ENCODE data around the gene KRTCAP2.

KRTCAP2 gene

GRCh38 chr1:155124503-155125463 lies 48.3 kb downstream of the KRTCAP2 start:
- peak overlapping the region; percentile 59 for H4K8ac ChIP-seq (ENCODE audit: low read depth, low read length)
- peak overlapping the region; percentile 67 for H3K18ac ChIP-seq (ENCODE audit: low read length)
- no peak overlapping the region for H4K12ac ChIP-seq (ENCODE audit: low read depth, low read length)
- H2BK12ac ChIP-seq (ENCODE audit: low read length) = peak overlapping the region; percentile 94
- H3K4me3 ChIP-seq (ENCODE audit: low read depth, low read length) = no peak overlapping the region
- H2BK120ac ChIP-seq (ENCODE audit: insufficient read depth, low read length, poor library complexity) = peak overlapping the region; percentile 93
- H3K9me3 ChIP-seq (ENCODE audit: insufficient read depth, low read depth, low read length) = no peaks in the 10 kb centered on the region
- peak overlapping the region; percentile 89 for H2BK5ac ChIP-seq (ENCODE audit: low read depth, low read length, poor library complexity)
- H3K36me3 ChIP-seq (ENCODE audit: control insufficient read depth in 1 of 2, insufficient read depth in 2 of 2, low read length in 2 of 2) = no peaks in the 10 kb centered on the region
- H3K14ac ChIP-seq (ENCODE audit: low read length) = peak overlapping the region; percentile 75
- H3K4ac ChIP-seq (ENCODE audit: low read depth, low read length) = peak overlapping the region; percentile 11
- peak overlapping the region; percentile 94 for H4K91ac ChIP-seq (ENCODE audit: low read depth, low read length)
- peak overlapping the region; percentile 17 for H2AFZ ChIP-seq (ENCODE audit: insufficient read depth, low read length, poor library complexity)
- H3K27me3 ChIP-seq (ENCODE audit: insufficient read depth, low read length) = no peaks in the 10 kb centered on the region
- whole genome bisulfite sequencing (ENCODE audit: extremely low coverage, insufficient coverage, insufficient read length) = no CpG with 5 or more reads among the region's 16 CpGs
- H2AK5ac ChIP-seq (ENCODE audit: low read length) = peak overlapping the region; percentile 31
- peaks cover 45% of the 10 kb centered on the region for H3K79me1 ChIP-seq (ENCODE audit: low read length)
- H3K4me1 ChIP-seq (ENCODE audit: control insufficient read depth in 1 of 2, insufficient read depth in 2 of 2, low read length in 2 of 2) = peaks cover 26 to 47% of the 10 kb centered on the region in 2 experiments
- H3K79me2 ChIP-seq (ENCODE audit: control insufficient read depth, insufficient read depth, low read length, poor library complexity) = peaks cover 24% of the 10 kb centered on the region
- H3K27ac ChIP-seq (ENCODE audit: low read depth, low read length) = peak overlapping the region; percentile 93
- DNase-seq = peak; percentile 98 to 99
- peak overlapping the region; percentile 19 for H3K4me2 ChIP-seq (ENCODE audit: low read length)
- H3K23ac ChIP-seq (ENCODE audit: low read length) = no peak overlapping the region
- H3K9ac ChIP-seq (ENCODE audit: low read length) = no peak overlapping the region

DNA sequence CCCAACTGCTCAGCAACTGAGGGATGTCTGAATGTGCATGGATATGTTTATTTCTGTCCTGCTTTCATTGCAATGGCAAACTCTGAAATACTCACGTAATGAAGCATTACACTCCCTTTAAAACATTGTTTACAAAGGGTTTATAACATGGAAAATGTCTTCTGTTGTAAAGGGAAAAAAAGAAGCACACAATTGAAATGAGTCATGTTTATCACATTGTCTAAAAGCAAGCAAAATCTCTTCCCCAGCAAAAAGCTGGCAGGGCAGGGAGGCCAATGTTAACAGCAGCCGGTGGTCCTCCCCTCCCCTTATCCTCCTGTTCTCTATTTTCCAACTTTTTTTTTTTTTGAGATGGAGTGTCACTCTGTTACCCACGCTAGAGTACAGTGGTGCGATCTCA lies 49.3 kb downstream of the KRTCAP2 start:
- no peaks in the 10 kb centered on the region for H3K9me3 ChIP-seq (ENCODE audit: insufficient read depth, low read depth, low read length)
- H4K91ac ChIP-seq (ENCODE audit: low read depth, low read length) = peak overlapping the region; percentile 22
- H2AK5ac ChIP-seq (ENCODE audit: low read length) = no peak overlapping the region
- H2BK5ac ChIP-seq (ENCODE audit: low read depth, low read length, poor library complexity) = no peak overlapping the region
- no peaks in the 10 kb centered on the region for H3K36me3 ChIP-seq (ENCODE audit: control insufficient read depth in 1 of 2, insufficient read depth in 2 of 2, low read length in 2 of 2)
- H3K27me3 ChIP-seq (ENCODE audit: insufficient read depth, low read length) = no peaks in the 10 kb centered on the region
- H3K9ac ChIP-seq (ENCODE audit: low read length) = no peak overlapping the region
- no peak overlapping the region for H2AFZ ChIP-seq (ENCODE audit: insufficient read depth, low read length, poor library complexity)
- H3K18ac ChIP-seq (ENCODE audit: low read length) = no peak overlapping the region
- no peak for DNase-seq
- no CpG with 5 or more reads among the region's 4 CpGs for WGBS (ENCODE audit: extremely low coverage, insufficient coverage, insufficient read length)
- H2BK120ac ChIP-seq (ENCODE audit: insufficient read depth, low read length, poor library complexity) = peak overlapping the region; percentile 34
- H3K4me2 ChIP-seq (ENCODE audit: low read length) = no peak overlapping the region
- H3K14ac ChIP-seq (ENCODE audit: low read length) = no peak overlapping the region
- no peak overlapping the region for H4K8ac ChIP-seq (ENCODE audit: low read depth, low read length)
- peaks cover 36% of the 10 kb centered on the region for H3K79me1 ChIP-seq (ENCODE audit: low read length)
- H4K12ac ChIP-seq (ENCODE audit: low read depth, low read length) = no peak overlapping the region
- peaks cover 15% of the 10 kb centered on the region for H3K79me2 ChIP-seq (ENCODE audit: control insufficient read depth, insufficient read depth, low read length, poor library complexity)
- no peak overlapping the region for H3K23ac ChIP-seq (ENCODE audit: low read length)
- H3K27ac ChIP-seq (ENCODE audit: low read depth, low read length) = no peak overlapping the region
- peak overlapping the region; percentile 45 for H2BK12ac ChIP-seq (ENCODE audit: low read length)
- H3K4me3 ChIP-seq (ENCODE audit: low read depth, low read length) = no peak overlapping the region
- no peak overlapping the region for H3K4ac ChIP-seq (ENCODE audit: low read depth, low read length)
- peaks cover 27 to 45% of the 10 kb centered on the region in 2 experiments for H3K4me1 ChIP-seq (ENCODE audit: control insufficient read depth in 1 of 2, insufficient read depth in 2 of 2, low read length in 2 of 2)

- H2BK12ac ChIP-seq (ENCODE audit: low read length) = peak overlapping the region; percentile 23
- H3K79me2 ChIP-seq (ENCODE audit: control insufficient read depth, insufficient read depth, low read length, poor library complexity) = peaks cover 3% of the 10 kb centered on the region
- H3K18ac ChIP-seq (ENCODE audit: low read length) = no peak overlapping the region
- no peak for DNase-seq
- no peaks in the 10 kb centered on the region for H3K36me3 ChIP-seq (ENCODE audit: control insufficient read depth in 1 of 2, insufficient read depth in 2 of 2, low read length in 2 of 2)
- no peak overlapping the region for H4K8ac ChIP-seq (ENCODE audit: low read depth, low read length)
- no peak overlapping the region for H3K9ac ChIP-seq (ENCODE audit: low read length)
- peak overlapping the region; percentile 39 for H4K91ac ChIP-seq (ENCODE audit: low read depth, low read length)
- no CpG with 5 or more reads among the region's 2 CpGs for WGBS (ENCODE audit: extremely low coverage, insufficient coverage, insufficient read length)
- no peak overlapping the region for H3K4me2 ChIP-seq (ENCODE audit: low read length)
- H3K27me3 ChIP-seq (ENCODE audit: insufficient read depth, low read length) = no peaks in the 10 kb centered on the region
- H3K4me1 ChIP-seq (ENCODE audit: control insufficient read depth in 1 of 2, insufficient read depth in 2 of 2, low read length in 2 of 2) = peaks cover 27 to 48% of the 10 kb centered on the region in 2 experiments
- peaks cover 24% of the 10 kb centered on the region for H3K79me1 ChIP-seq (ENCODE audit: low read length)
- H3K4me3 ChIP-seq (ENCODE audit: low read depth, low read length) = no peak overlapping the region
- H2AFZ ChIP-seq (ENCODE audit: insufficient read depth, low read length, poor library complexity) = no peak overlapping the region
- H3K4ac ChIP-seq (ENCODE audit: low read depth, low read length) = no peak overlapping the region
- H3K9me3 ChIP-seq (ENCODE audit: insufficient read depth, low read depth, low read length) = no peaks in the 10 kb centered on the region
- H2BK5ac ChIP-seq (ENCODE audit: low read depth, low read length, poor library complexity) = no peak overlapping the region
- H2BK120ac ChIP-seq (ENCODE audit: insufficient read depth, low read length, poor library complexity) = peak overlapping the region; percentile 25
- H3K27ac ChIP-seq (ENCODE audit: low read depth, low read length) = no peak overlapping the region
- H3K23ac ChIP-seq (ENCODE audit: low read length) = no peak overlapping the region
- H3K14ac ChIP-seq (ENCODE audit: low read length) = no peak overlapping the region
- H4K12ac ChIP-seq (ENCODE audit: low read depth, low read length) = no peak overlapping the region
- H2AK5ac ChIP-seq (ENCODE audit: low read length) = no peak overlapping the region
Observed at GRCh38 chr1:155122308-155122707, 50.8 kb downstream of the KRTCAP2 start.

DNA sequence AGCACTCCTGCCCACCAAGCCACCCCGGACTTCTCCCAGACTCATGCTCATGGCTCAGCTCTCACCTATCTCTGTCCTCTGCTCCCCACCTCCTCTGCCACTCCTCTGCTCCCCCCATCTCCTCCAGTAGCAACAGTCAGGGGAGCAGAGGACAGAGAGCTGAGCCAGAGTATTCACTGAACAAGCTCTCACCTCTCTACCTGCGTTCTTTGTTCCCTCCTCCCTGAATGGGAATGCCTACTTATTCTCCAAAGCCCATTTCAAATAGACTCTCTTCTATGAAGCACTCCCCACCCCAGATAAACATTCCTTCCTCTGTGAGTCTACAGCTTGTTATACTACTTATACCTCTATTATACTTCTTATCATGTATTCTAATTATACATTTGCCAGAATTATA lies 51.9 kb downstream of the KRTCAP2 start:
- Histone ChIP-seq H4K91ac (ENCODE audit: low read depth, low read length) (peak overlapping the region; percentile 73), H3K79me2 (ENCODE audit: control insufficient read depth, insufficient read depth, low read length, poor library complexity) (peaks cover 2% of the 10 kb centered on the region), H3K36me3 (ENCODE audit: control insufficient read depth in 1 of 2, insufficient read depth in 2 of 2, low read length in 2 of 2) (no peaks in the 10 kb centered on the region), H4K12ac (ENCODE audit: low read depth, low read length) (no peak overlapping the region), H3K4me3 (ENCODE audit: low read depth, low read length) (no peak overlapping the region), H2BK120ac (ENCODE audit: insufficient read depth, low read length, poor library complexity) (no peak overlapping the region), H3K27me3 (ENCODE audit: insufficient read depth, low read length) (no peaks in the 10 kb centered on the region), H3K9me3 (ENCODE audit: insufficient read depth, low read depth, low read length) (no peaks in the 10 kb centered on the region), H3K4ac (ENCODE audit: low read depth, low read length) (no peak overlapping the region), H3K14ac (ENCODE audit: low read length) (no peak overlapping the region), H2AK5ac (ENCODE audit: low read length) (no peak overlapping the region), H3K18ac (ENCODE audit: low read length) (no peak overlapping the region), H3K4me2 (ENCODE audit: low read length) (no peak overlapping the region), H3K4me1 (ENCODE audit: control insufficient read depth in 1 of 2, insufficient read depth in 2 of 2, low read length in 2 of 2) (peaks cover 18 to 40% of the 10 kb centered on the region in 2 experiments), H3K27ac (ENCODE audit: low read depth, low read length) (no peak overlapping the region), H2AFZ (ENCODE audit: insufficient read depth, low read length, poor library complexity) (no peak overlapping the region), H3K79me1 (ENCODE audit: low read length) (peaks cover 14% of the 10 kb centered on the region), H2BK12ac (ENCODE audit: low read length) (peak overlapping the region; percentile 37), H4K8ac (ENCODE audit: low read depth, low read length) (no peak overlapping the region), H3K9ac (ENCODE audit: low read length) (no peak overlapping the region), H2BK5ac (ENCODE audit: low read depth, low read length, poor library complexity) (no peak overlapping the region), H3K23ac (ENCODE audit: low read length) (no peak overlapping the region)
- DNase-seq = no peak
- WGBS (ENCODE audit: extremely low coverage, insufficient coverage, insufficient read length) = no CpG with 5 or more reads among the region's 2 CpGs

Measured in trophoblast cell (in vitro differentiated cells and primary cell).